ENCODE data around the gene CIB1.

CIB1 gene

DNA sequence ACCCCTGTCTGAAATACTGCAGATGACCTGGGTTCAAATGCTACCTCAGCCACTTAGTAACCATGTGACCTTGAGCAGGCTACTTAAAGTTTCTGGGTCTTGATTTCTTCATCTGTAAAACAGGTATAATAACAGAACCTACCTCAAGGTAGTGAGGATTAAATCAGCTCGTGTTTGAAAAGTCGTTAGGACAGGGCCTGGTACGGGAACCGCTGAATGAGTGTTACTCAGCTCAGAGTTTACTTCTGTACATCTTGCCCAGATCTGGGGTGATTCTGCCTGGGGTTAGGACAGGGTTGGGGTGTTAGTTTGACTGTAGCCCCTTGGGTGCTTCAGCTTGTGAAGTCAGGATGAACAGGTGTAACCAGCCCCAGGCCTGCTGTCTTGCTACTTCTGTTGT, 30.8 kb downstream of the CIB1 start:
- peak overlapping the region; percentile 89 for H3K4me3 ChIP-seq (ENCODE audit: low read length)
- TF ChIP-seq, protein P1, sequence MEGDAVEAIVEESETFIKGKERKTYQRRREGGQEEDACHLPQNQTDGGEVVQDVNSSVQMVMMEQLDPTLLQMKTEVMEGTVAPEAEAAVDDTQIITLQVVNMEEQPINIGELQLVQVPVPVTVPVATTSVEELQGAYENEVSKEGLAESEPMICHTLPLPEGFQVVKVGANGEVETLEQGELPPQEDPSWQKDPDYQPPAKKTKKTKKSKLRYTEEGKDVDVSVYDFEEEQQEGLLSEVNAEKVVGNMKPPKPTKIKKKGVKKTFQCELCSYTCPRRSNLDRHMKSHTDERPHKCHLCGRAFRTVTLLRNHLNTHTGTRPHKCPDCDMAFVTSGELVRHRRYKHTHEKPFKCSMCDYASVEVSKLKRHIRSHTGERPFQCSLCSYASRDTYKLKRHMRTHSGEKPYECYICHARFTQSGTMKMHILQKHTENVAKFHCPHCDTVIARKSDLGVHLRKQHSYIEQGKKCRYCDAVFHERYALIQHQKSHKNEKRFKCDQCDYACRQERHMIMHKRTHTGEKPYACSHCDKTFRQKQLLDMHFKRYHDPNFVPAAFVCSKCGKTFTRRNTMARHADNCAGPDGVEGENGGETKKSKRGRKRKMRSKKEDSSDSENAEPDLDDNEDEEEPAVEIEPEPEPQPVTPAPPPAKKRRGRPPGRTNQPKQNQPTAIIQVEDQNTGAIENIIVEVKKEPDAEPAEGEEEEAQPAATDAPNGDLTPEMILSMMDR (IDR thresholded peaks at IDR 0.05; ENCODE audit: insufficient read depth, low read depth, low read length, missing control alignments) = no peak
- no peak for DNase-seq (ENCODE audit: low read depth)

DNA sequence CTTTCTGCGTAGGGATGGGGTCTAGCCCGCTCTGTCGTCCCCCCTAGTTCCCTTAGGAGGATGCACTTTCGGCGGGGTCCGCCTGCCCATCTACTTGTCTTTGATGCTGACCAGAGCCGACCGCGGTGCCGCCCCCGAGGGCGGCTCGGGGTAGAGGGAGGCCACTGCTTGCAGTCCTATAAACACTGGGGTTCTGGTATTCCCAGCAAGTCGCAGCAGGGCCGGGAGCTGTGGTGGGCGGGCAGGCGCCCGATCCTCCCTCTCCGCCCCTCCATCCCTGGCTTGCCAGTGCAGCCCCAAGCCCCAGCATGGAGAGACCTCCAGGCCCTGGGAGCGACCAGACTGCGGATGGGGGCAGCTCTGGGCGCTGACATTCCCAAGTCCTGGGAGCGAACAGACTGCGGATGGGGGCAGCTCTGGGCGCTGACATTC, 31.8 kb downstream of the CIB1 start:
- DNase-seq (ENCODE audit: low read depth) = no peak
- peak overlapping the region; percentile 89 for H3K4me3 ChIP-seq (ENCODE audit: low read length)
- TF ChIP-seq, protein P1 (IDR thresholded peaks at IDR 0.05; ENCODE audit: insufficient read depth, low read depth, low read length, missing control alignments) = no peak

DNA sequence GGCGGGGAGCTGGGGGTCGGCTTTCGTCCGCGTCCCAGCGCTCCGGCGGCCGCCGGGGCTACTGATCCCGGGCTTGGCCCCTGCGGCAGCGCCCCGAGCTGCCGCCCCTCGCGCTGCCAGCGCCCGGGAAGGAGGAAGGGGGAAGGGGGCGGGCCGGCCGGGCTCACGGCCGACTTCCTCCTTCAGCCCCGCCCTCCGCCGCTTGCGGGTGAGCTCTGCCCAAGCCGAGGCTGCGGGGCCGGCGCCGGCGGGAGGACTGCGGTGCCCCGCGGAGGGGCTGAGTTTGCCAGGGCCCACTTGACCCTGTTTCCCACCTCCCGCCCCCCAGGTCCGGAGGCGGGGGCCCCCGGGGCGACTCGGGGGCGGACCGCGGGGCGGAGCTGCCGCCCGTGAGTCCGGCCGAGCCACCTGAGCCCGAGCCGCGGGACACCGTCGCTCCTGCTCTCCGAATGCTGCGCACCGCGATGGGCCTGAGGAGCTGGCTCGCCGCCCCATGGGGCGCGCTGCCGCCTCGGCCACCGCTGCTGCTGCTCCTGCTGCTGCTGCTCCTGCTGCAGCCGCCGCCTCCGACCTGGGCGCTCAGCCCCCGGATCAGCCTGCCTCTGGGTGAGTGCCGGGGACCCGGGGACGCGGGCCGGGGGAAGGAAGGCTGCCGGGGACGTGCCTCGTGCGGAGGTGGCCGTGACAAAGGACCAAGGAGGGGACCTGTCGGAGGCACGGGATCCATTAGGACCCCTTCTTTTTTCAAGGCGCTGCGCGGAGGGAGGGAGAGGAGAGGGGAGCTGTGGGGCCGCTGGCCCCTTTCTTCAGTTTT, 32.4 kb downstream of the CIB1 start, which contains the start of gene SEMA4B:
Gene SEMA4B (plus strand): TSS at position 201 of the 814 bp plus-strand sequence. CDS start 249 bp downstream, at position 450.
- peak within 1 kb of the TSS; percentile 89 for H3K4me3 ChIP-seq (ENCODE audit: low read length)
- DNase-seq (ENCODE audit: low read depth) = peak; percentile 74
- TF ChIP-seq, protein P1 (IDR thresholded peaks at IDR 0.05; ENCODE audit: insufficient read depth, low read depth, low read length, missing control alignments) = no peak

DNA sequence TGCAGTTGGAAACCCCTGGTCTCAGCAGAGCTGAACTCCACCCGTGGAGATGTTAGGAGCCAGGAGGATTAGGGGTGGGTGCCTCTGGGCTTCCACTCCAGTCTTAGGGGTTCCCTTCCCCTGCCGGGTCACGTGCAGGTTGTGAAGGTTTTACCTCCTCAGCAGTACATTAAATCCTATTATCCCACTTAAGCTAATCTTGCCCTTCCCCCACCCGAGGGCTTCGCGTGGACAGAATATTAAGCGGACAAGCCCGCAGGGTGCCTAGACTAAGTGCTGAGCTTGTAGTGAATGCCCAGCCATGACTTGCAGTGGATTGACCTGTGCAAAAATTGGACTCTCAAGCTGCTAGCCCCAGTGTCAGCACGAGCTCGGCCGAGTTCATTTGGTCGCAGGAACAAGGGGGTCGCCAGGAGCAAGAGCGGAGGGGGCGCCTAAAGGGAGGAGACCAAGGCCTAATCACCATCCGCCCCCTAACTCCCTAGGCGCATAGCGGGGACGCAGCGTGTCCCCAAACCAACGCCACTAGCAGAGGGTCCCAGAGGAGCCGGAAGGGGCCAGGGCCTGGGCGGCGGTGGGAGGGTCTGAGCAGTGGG, 33.1 kb downstream of the CIB1 start:
- TF ChIP-seq, protein P1 (IDR thresholded peaks at IDR 0.05; ENCODE audit: insufficient read depth, low read depth, low read length, missing control alignments) = no peak
- H3K4me3 ChIP-seq (ENCODE audit: low read length) = peak overlapping the region; percentile 89
- DNase-seq (ENCODE audit: low read depth) = no peak

DNA sequence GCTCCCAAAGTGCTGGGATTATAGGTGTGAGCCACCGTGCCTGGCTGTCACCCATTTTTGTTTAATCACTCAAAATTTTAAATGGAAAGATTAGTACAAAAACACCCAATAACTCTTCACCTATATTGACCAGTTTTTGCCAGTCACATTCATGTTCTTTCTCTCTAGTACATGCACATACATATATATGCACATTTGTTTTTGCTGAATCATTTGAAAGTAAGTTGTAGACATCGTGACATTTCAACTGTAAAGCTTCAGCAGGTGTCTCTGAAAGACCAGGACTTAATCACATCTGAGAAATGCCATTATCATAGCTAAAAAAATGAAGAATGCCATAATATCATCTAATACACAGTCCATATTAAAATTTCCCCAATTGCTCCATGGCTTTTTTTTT, 39.1 kb downstream of the CIB1 start:
- no peak overlapping the region for H3K4me3 ChIP-seq (ENCODE audit: low read length)
- DNase-seq (ENCODE audit: low read depth) = no peak
- TF ChIP-seq, protein P1 (IDR thresholded peaks at IDR 0.05; ENCODE audit: insufficient read depth, low read depth, low read length, missing control alignments) = no peak

DNA sequence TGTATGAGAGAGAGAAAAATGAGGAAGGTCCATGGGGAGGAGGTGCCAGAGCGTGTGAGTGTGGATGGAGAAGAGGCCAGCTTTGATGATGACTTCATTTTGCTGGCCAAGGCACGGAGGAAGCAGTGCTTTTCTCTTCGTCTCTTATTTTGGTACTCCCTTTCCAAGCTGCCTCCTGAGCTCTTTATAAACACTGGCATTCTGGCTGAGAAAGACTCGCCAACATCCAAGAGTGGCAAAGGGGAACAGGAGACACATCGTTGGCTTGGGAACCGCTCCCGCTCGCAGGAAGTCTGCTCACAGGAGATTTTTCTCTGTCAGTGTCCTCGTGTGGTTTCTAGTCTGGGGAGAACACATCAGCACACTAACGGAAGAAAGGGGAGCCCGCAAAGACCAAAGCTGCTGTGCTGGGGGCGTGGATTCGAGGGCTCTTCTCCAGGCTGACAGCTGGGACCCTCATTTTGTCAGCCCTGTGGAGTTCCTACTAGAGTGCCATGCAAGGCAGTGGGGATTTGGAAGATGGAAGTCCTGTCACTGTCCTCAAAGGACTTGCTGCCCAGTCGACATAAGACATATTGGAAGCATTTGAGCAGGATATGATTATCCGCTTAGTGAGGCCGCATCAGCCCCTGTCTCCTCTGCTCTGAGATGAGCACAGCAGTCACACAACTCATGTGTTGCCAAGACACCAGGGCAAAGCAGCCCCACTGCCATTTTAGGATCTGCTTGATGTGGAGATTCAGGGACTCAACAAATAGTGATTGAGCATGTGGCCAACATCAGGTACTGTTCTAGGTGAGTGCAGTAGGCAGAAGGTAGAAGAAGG, 40.6 kb downstream of the CIB1 start:
- TF ChIP-seq, protein P1 (IDR thresholded peaks at IDR 0.05; ENCODE audit: insufficient read depth, low read depth, low read length, missing control alignments) = no peak
- no peak for DNase-seq (ENCODE audit: low read depth)
- no peak overlapping the region for H3K4me3 ChIP-seq (ENCODE audit: low read length)
